GM19324 (cell line): Measurements from ENCODE around the gene PANK1.

Experiments
- ATAC-seq: cut with Tn5 transposase; IDR thresholded peaks from one replicate; pipeline ENCODE4 v1.9.1; 2021; ENCODE audit warnings: mild to moderate bottlenecking, moderate library complexity; ENCODE audit not compliant: unreplicated experiment, low FRiP score

PANK1 gene

GRCh38 chr10:89652806-89653370 lies 7.8 kb upstream of the PANK1 start:
- no peak for ATAC-seq

GRCh38 chr10:89651916-89652573 lies 7.0 kb upstream of the PANK1 start:
- no peak for ATAC-seq

- ATAC-seq, result no peak
These were observed 6.3 kb upstream of the PANK1 start for GRCh38 chr10:89651205-89651915.

GRCh38 chr10:89649051-89649450 lies 4.0 kb upstream of the PANK1 start:
- no peak for ATAC-seq

- ATAC-seq, result no peak
These were observed 3.0 kb upstream of the PANK1 start for GRCh38 chr10:89648074-89648473.

- no peak for ATAC-seq
These were observed 2.0 kb upstream of the PANK1 start for GRCh38 chr10:89646889-89647657.

GRCh38 chr10:89645742-89646172 lies 715 bp upstream of the PANK1 start:
- no peak for ATAC-seq

- peak; percentile 42 for ATAC-seq
These were observed 413 bp downstream of the PANK1 start for GRCh38 chr10:89644691-89644966.

- peak; percentile 82 for ATAC-seq
These were observed 991 bp downstream of the PANK1 start for GRCh38 chr10:89643812-89644690.

GRCh38 chr10:89643431-89643811 lies 1.6 kb downstream of the PANK1 start:
- no peak for ATAC-seq

- no peak for ATAC-seq
These were observed 2.8 kb downstream of the PANK1 start for GRCh38 chr10:89642193-89642592.

GRCh38 chr10:89640241-89640640 lies 4.8 kb downstream of the PANK1 start:
- ATAC-seq, result no peak

- ATAC-seq, result no peak
These were observed 5.7 kb downstream of the PANK1 start for GRCh38 chr10:89639326-89639725.

- ATAC-seq, result no peak
These were observed 7.9 kb downstream of the PANK1 start for GRCh38 chr10:89637113-89637512.

- no peak for ATAC-seq
These were observed 10.4 kb downstream of the PANK1 start for GRCh38 chr10:89634637-89635036.

- no peak for ATAC-seq
These were observed 11.6 kb downstream of the PANK1 start for GRCh38 chr10:89633484-89633883.

GRCh38 chr10:89632824-89633223 lies 12.2 kb downstream of the PANK1 start:
- no peak for ATAC-seq

GRCh38 chr10:89627830-89628229 lies 17.2 kb downstream of the PANK1 start:
- ATAC-seq, result no peak

GRCh38 chr10:89625041-89625765 lies 19.8 kb downstream of the PANK1 start:
- no peak for ATAC-seq

GRCh38 chr10:89624020-89624419 lies 21.0 kb downstream of the PANK1 start:
- no peak for ATAC-seq
